ENCODE measurements around the gene RUNX2. TPM values are rescaled to one million over a fixed set of nuclear protein-coding genes. Genes with fewer than 3 reads are reported as not detected.

Gene RUNX2
- total and polyA plus RNA-seq, 2 experiments from 2014 or later = 1.0 to 2.1 TPM

- H3K9me2 ChIP-seq (replicated peaks; ENCODE audit: insufficient read depth) = no peaks in the 10 kb centered on the region
- H3K4me1 ChIP-seq (ENCODE audit: insufficient read depth) = peaks cover under 1% of the 10 kb centered on the region
- no peak overlapping the region for H2AFZ ChIP-seq
- no peaks in the 10 kb centered on the region for H3K9me3 ChIP-seq (ENCODE audit: low read depth)
- no peaks in the 10 kb centered on the region for H4K20me1 ChIP-seq (ENCODE audit: insufficient read depth, poor library complexity, severe bottlenecking)
- H3K27ac ChIP-seq = no peak overlapping the region
- WGBS (ENCODE audit: low lambda C conversion rate, missing lambda C conversion rate) = 75% methylated on average over 1 of the region's 1 CpG
- no peaks in the 10 kb centered on the region for H3K79me2 ChIP-seq
- TF ChIP-seq CTCF (IDR thresholded peaks at IDR 0.05; ENCODE audit: poor library complexity) = no peak
- no peak for TF ChIP-seq EZH2phosphoT487 (IDR thresholded peaks at IDR 0.05; ENCODE audit: low read depth, severe bottlenecking, unreplicated experiment)
- no peak for TF ChIP-seq EZH2 (IDR thresholded peaks at IDR 0.05; ENCODE audit: borderline replicate concordance)
- H3K27me3 ChIP-seq = no peaks in the 10 kb centered on the region
- H3K4me3 ChIP-seq = no peak overlapping the region
- no peaks in the 10 kb centered on the region for H3K36me3 ChIP-seq (replicated peaks; ENCODE audit: insufficient read depth, low read depth)
- H3K4me2 ChIP-seq = no peak overlapping the region
- no peak for DNase-seq (ENCODE audit: low spot score)
Measured at GRCh38 chr6:45527210-45527609, 199.1 kb downstream of the RUNX2 start.

GRCh38 chr6:45531999-45532595 is 204.0 kb downstream of the RUNX2 start:
- H3K36me3 ChIP-seq (replicated peaks; ENCODE audit: insufficient read depth, low read depth) = no peaks in the 10 kb centered on the region
- H3K79me2 ChIP-seq = no peaks in the 10 kb centered on the region
- no peak for DNase-seq (ENCODE audit: low spot score)
- peak overlapping the region; percentile 63 for H3K4me2 ChIP-seq
- 87% methylated on average over 2 of the region's 2 CpGs for WGBS (ENCODE audit: low lambda C conversion rate, missing lambda C conversion rate)
- no peak overlapping the region for H2AFZ ChIP-seq
- no peaks in the 10 kb centered on the region for H3K9me3 ChIP-seq (ENCODE audit: low read depth)
- H3K4me3 ChIP-seq = no peak overlapping the region
- TF ChIP-seq EZH2phosphoT487 (IDR thresholded peaks at IDR 0.05; ENCODE audit: low read depth, severe bottlenecking, unreplicated experiment) (no peak), CTCF (IDR thresholded peaks at IDR 0.05; ENCODE audit: poor library complexity) (no peak), EZH2 (IDR thresholded peaks at IDR 0.05; ENCODE audit: borderline replicate concordance) (no peak)
- peaks cover 7% of the 10 kb centered on the region for H3K4me1 ChIP-seq (ENCODE audit: insufficient read depth)
- H4K20me1 ChIP-seq (ENCODE audit: insufficient read depth, poor library complexity, severe bottlenecking) = no peaks in the 10 kb centered on the region
- peak overlapping the region; percentile 62 for H3K27ac ChIP-seq
- no peaks in the 10 kb centered on the region for H3K9me2 ChIP-seq (replicated peaks; ENCODE audit: insufficient read depth)
- no peaks in the 10 kb centered on the region for H3K27me3 ChIP-seq

- H2AFZ ChIP-seq = peak overlapping the region; percentile 30
- H3K4me2 ChIP-seq = peak overlapping the region; percentile 63
- WGBS (ENCODE audit: low lambda C conversion rate, missing lambda C conversion rate) = 28% methylated on average over 6 of the region's 6 CpGs
- H3K27me3 ChIP-seq = no peaks in the 10 kb centered on the region
- H4K20me1 ChIP-seq (ENCODE audit: insufficient read depth, poor library complexity, severe bottlenecking) = no peaks in the 10 kb centered on the region
- peak overlapping the region; percentile 62 for H3K27ac ChIP-seq
- peaks cover 7% of the 10 kb centered on the region for H3K4me1 ChIP-seq (ENCODE audit: insufficient read depth)
- no peaks in the 10 kb centered on the region for H3K79me2 ChIP-seq
- H3K9me3 ChIP-seq (ENCODE audit: low read depth) = no peaks in the 10 kb centered on the region
- DNase-seq (ENCODE audit: low spot score) = no peak
- no peak overlapping the region for H3K4me3 ChIP-seq
- no peaks in the 10 kb centered on the region for H3K9me2 ChIP-seq (replicated peaks; ENCODE audit: insufficient read depth)
- no peak for TF ChIP-seq CTCF (IDR thresholded peaks at IDR 0.05; ENCODE audit: poor library complexity)
- no peak for TF ChIP-seq EZH2 (IDR thresholded peaks at IDR 0.05; ENCODE audit: borderline replicate concordance)
- no peak for TF ChIP-seq EZH2phosphoT487 (IDR thresholded peaks at IDR 0.05; ENCODE audit: low read depth, severe bottlenecking, unreplicated experiment)
- H3K36me3 ChIP-seq (replicated peaks; ENCODE audit: insufficient read depth, low read depth) = no peaks in the 10 kb centered on the region
Measured at GRCh38 chr6:45532721-45533210, 204.6 kb downstream of the RUNX2 start.

Measured in hepatocyte (in vitro differentiated cells).